Left ventricle myocardium inferior (tissue), 1 donor: Measurements from ENCODE around the gene DHRS2. TPM values are rescaled to one million over a fixed set of nuclear protein-coding genes. Genes with fewer than 3 reads are reported as not detected.

Experiments used
- DNase-seq: peaks from one replicate; pipeline ENCODE4 v3.0.0-alpha.2; 2020
- H3K27ac ChIP-seq: fragments of 200-600 bp; replicated peaks from 2 replicates; pipeline ENCODE4 v1.8.0; 2021
- H3K27me3 ChIP-seq: fragments of 200-600 bp; 2 replicates; pipeline ENCODE4 v1.8.0; 2021; ENCODE audit warnings: low read depth
- H3K36me3 ChIP-seq: fragments of 200-600 bp; 2 replicates; pipeline ENCODE4 v1.8.0; 2021
- H3K4me1 ChIP-seq: fragments of 200-600 bp; 2 replicates; pipeline ENCODE4 v1.8.0; 2021
- H3K4me3 ChIP-seq: fragments of 200-600 bp; 2 replicates; pipeline ENCODE4 v1.8.0; 2021; ENCODE audit warnings: mild to moderate bottlenecking, moderate library complexity
- H3K9me3 ChIP-seq: fragments of 200-600 bp; replicated peaks from 2 replicates; pipeline ENCODE4 v1.8.0; 2021
- intact Hi-C: fragments of 100-400 bp; cut with micrococcal nuclease; formaldehyde crosslinking; loops from one replicate; pipeline ENCODE4 v1.11.0; 2022
- total RNA-seq: library from RNA; stranded (reverse); fragmentation: NEBNext Ultra II Directional; extraction: Animal tissue kit (Norgen Biotek cat#: 25700); gene quantifications from one replicate; pipeline ENCODE4 v1.2.1, GENCODE V29; 2021
- TF ChIP-seq, protein P1 (sequence below): fragments of 200-600 bp; IDR thresholded peaks from 2 replicates; pipeline ENCODE4 v1.8.0; 2021; ENCODE audit warnings: antibody characterized with exemption, mild to moderate bottlenecking, borderline replicate concordance
- donor health status: DM: no; HTN: yes; CAD: no; lungs with severe emphysema.

Gene DHRS2
- total RNA-seq, 1 donor from 2014 or later, result not detected

GRCh38 chr14:23653051-23653450 is 16.9 kb downstream of the DHRS2 start:
- H3K27me3 ChIP-seq, result peaks cover 5% of the 10 kb centered on the region
- H3K36me3 ChIP-seq, result no peaks in the 10 kb centered on the region

GRCh38 chr14:23654231-23654630 is 18.1 kb downstream of the DHRS2 start:
- H3K9me3 ChIP-seq, result no peaks in the 10 kb centered on the region
- no peaks in the 10 kb centered on the region for H3K36me3 ChIP-seq
- H3K27me3 ChIP-seq, result no peaks in the 10 kb centered on the region
- H3K4me3 ChIP-seq, result no peak overlapping the region
- intact Hi-C loops, result no loop called here
- no peak overlapping the region for H3K27ac ChIP-seq
- no peak for DNase-seq
- H3K4me1 ChIP-seq, result peaks cover 12% of the 10 kb centered on the region
- TF ChIP-seq, protein P1, sequence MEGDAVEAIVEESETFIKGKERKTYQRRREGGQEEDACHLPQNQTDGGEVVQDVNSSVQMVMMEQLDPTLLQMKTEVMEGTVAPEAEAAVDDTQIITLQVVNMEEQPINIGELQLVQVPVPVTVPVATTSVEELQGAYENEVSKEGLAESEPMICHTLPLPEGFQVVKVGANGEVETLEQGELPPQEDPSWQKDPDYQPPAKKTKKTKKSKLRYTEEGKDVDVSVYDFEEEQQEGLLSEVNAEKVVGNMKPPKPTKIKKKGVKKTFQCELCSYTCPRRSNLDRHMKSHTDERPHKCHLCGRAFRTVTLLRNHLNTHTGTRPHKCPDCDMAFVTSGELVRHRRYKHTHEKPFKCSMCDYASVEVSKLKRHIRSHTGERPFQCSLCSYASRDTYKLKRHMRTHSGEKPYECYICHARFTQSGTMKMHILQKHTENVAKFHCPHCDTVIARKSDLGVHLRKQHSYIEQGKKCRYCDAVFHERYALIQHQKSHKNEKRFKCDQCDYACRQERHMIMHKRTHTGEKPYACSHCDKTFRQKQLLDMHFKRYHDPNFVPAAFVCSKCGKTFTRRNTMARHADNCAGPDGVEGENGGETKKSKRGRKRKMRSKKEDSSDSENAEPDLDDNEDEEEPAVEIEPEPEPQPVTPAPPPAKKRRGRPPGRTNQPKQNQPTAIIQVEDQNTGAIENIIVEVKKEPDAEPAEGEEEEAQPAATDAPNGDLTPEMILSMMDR, result no peak

More at GRCh38 chr14:23653051-23653450, 16.9 kb downstream of the DHRS2 start:
- H3K9me3 ChIP-seq, result no peaks in the 10 kb centered on the region
- no peak overlapping the region for H3K4me3 ChIP-seq
- intact Hi-C loops, result no loop called here
- TF ChIP-seq, protein P1, result no peak
- no peak for DNase-seq
- peaks cover 5% of the 10 kb centered on the region for H3K4me1 ChIP-seq
- no peak overlapping the region for H3K27ac ChIP-seq

GRCh38 chr14:23657959-23658470 is 21.9 kb downstream of the DHRS2 start:
- Histone ChIP-seq H3K4me3 (no peak overlapping the region), H3K27ac (no peak overlapping the region), H3K36me3 (no peaks in the 10 kb centered on the region), H3K9me3 (no peaks in the 10 kb centered on the region), H3K27me3 (peaks cover 30% of the 10 kb centered on the region), H3K4me1 (peaks cover 12% of the 10 kb centered on the region)
- intact Hi-C loops, result no loop called here
- TF ChIP-seq, protein P1, result no peak
- DNase-seq, result no peak

- DNase-seq, result no peak
- TF ChIP-seq, protein P1, result no peak
- intact Hi-C loops, result no loop called here
- H3K27ac ChIP-seq, result no peak overlapping the region
- H3K4me3 ChIP-seq, result no peak overlapping the region
- peaks cover 32% of the 10 kb centered on the region for H3K27me3 ChIP-seq
- H3K9me3 ChIP-seq, result no peaks in the 10 kb centered on the region
- H3K36me3 ChIP-seq, result no peaks in the 10 kb centered on the region
- H3K4me1 ChIP-seq, result peaks cover 12% of the 10 kb centered on the region
Observed at GRCh38 chr14:23660290-23661226, 24.4 kb downstream of the DHRS2 start.

GRCh38 chr14:23661542-23661941 is 25.4 kb downstream of the DHRS2 start:
- peaks cover 12% of the 10 kb centered on the region for H3K4me1 ChIP-seq

More at GRCh38 chr14:23661542-23661941, 25.4 kb downstream of the DHRS2 start:
- intact Hi-C loops, result no loop called here
- Histone ChIP-seq H3K9me3 (no peaks in the 10 kb centered on the region), H3K36me3 (no peaks in the 10 kb centered on the region), H3K4me3 (no peak overlapping the region), H3K27me3 (peaks cover 32% of the 10 kb centered on the region), H3K27ac (no peak overlapping the region)
- TF ChIP-seq, protein P1, result no peak
- no peak for DNase-seq
